Chondrocyte (in vitro differentiated cells): ENCODE measurements around the gene IL1RL2. TPM values are rescaled to one million over a fixed set of nuclear protein-coding genes. Genes with fewer than 3 reads are reported as not detected.

Experiments used
- DNase-seq: peaks from one replicate; pipeline ENCODE4 v3.0.0; 2021; ENCODE audit warnings: mixed read lengths, low spot score
- H3K27ac Mint-ChIP-seq: one replicate; pipeline ENCODE4 v1.8.0; 2021; ENCODE audit warnings: mild to moderate bottlenecking, moderate library complexity, mixed read lengths; ENCODE audit not compliant: unreplicated experiment
- H3K27me3 Mint-ChIP-seq: 2 replicates; pipeline ENCODE4 v1.8.0; 2021; ENCODE audit warnings: low read depth, mixed read lengths
- H3K36me3 Mint-ChIP-seq: 2 replicates; pipeline ENCODE4 v1.8.0; 2021; ENCODE audit warnings: low read depth, mixed read lengths
- H3K4me1 Mint-ChIP-seq: 2 replicates; pipeline ENCODE4 v1.8.0; 2021; ENCODE audit warnings: low read depth, mild to moderate bottlenecking, mixed read lengths
- H3K4me3 Mint-ChIP-seq: one replicate; pipeline ENCODE4 v1.8.0; 2021; ENCODE audit warnings: mild to moderate bottlenecking, moderate library complexity, mixed read lengths; ENCODE audit not compliant: unreplicated experiment
- H3K9me3 Mint-ChIP-seq: 2 replicates; pipeline ENCODE4 v1.8.0; 2021; ENCODE audit warnings: low read depth, mixed read lengths
- CTCF ChIP-seq: fragments of 200-600 bp; sonication (generic); IDR thresholded peaks from 2 replicates; pipeline ENCODE4 v1.5.0; 2021; ENCODE audit warnings: antibody characterized with exemption, mild to moderate bottlenecking, moderate library complexity
- total RNA-seq: library from RNA; stranded (reverse); gene quantifications from 3 replicates; pipeline ENCODE4 v1.2.1, GENCODE V29; 2021

IL1RL2 gene
- total RNA-seq, 1 donor from 2014 or later: 0.07 TPM

DNA sequence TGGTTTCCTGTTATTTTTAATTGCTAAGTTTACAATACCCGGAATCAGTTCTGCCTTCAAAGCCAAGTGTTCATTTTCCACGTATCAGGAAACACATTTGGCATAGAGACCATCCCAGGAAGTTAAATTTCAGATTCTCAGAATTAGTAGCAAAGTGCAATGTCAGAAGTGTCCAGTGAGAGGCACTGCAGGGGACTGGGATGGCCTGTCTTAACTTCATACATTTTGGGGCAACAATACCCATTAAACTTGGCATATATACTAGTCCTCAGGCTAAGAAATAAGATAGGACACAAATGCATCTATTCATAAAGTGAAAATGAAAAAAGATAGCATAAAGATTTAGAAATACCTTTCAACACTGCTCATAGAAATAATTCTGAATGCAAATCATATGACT, 1.5 kb upstream of the IL1RL2 start:
- H3K27me3 Mint-ChIP-seq: peaks cover 3% of the 10 kb centered on the region
- H3K36me3 Mint-ChIP-seq: no peaks in the 10 kb centered on the region
- no peak overlapping the region for H3K4me3 Mint-ChIP-seq
- peaks cover 13% of the 10 kb centered on the region for H3K4me1 Mint-ChIP-seq
- DNase-seq: no peak
- H3K9me3 Mint-ChIP-seq: no peaks in the 10 kb centered on the region
- H3K27ac Mint-ChIP-seq: no peak overlapping the region
- peak; percentile 73 for TF ChIP-seq CTCF

- Mint-ChIP-seq H3K9me3 (no peaks in the 10 kb centered on the region), H3K36me3 (no peaks in the 10 kb centered on the region), H3K27ac (no peak overlapping the region), H3K4me3 (peak overlapping the region; percentile 78), H3K4me1 (peaks cover 8% of the 10 kb centered on the region), H3K27me3 (peaks cover 3% of the 10 kb centered on the region)
- TF ChIP-seq CTCF: peak; percentile 58
- DNase-seq: no peak
These were observed 800 bp downstream of the IL1RL2 start for GRCh38 chr2:102187496-102188150.

- H3K4me3 Mint-ChIP-seq: no peak overlapping the region
- peaks cover 5% of the 10 kb centered on the region for H3K4me1 Mint-ChIP-seq
- no peaks in the 10 kb centered on the region for H3K36me3 Mint-ChIP-seq
- TF ChIP-seq CTCF: no peak
- no peak for DNase-seq
- H3K9me3 Mint-ChIP-seq: no peaks in the 10 kb centered on the region
- H3K27me3 Mint-ChIP-seq: peaks cover 3% of the 10 kb centered on the region
- H3K27ac Mint-ChIP-seq: no peak overlapping the region
These were observed 3.7 kb downstream of the IL1RL2 start for GRCh38 chr2:102190430-102191107.

GRCh38 chr2:102191501-102191900, 4.7 kb downstream of the IL1RL2 start:
- no peaks in the 10 kb centered on the region for H3K36me3 Mint-ChIP-seq
- no peak overlapping the region for H3K4me3 Mint-ChIP-seq
- peaks cover 3% of the 10 kb centered on the region for H3K27me3 Mint-ChIP-seq
- TF ChIP-seq CTCF: no peak
- no peak for DNase-seq
- H3K4me1 Mint-ChIP-seq: peaks cover 5% of the 10 kb centered on the region
- no peak overlapping the region for H3K27ac Mint-ChIP-seq
- no peaks in the 10 kb centered on the region for H3K9me3 Mint-ChIP-seq

DNA sequence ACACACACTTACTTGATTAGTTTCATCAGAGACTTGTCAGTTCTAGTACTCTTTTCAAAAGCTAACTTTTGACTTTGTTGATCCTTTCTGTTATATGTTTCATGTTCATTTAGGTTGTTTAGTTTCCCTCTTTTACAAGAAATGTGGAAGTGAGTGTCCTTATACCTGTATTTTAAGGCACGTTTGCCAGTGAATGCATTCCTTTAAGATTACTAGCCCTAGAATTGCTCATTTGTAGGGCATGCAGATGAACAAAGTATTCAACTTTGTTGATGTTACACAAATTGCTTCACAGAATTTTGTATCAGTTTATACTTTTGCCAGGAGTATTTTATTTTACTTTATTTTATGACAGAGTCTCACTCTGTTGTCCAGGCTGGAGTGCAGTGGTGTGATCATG, 6.3 kb downstream of the IL1RL2 start:
- Mint-ChIP-seq H3K27me3 (peaks cover 2% of the 10 kb centered on the region), H3K27ac (no peak overlapping the region), H3K36me3 (peaks cover 3% of the 10 kb centered on the region), H3K9me3 (no peaks in the 10 kb centered on the region), H3K4me1 (peaks cover under 1% of the 10 kb centered on the region), H3K4me3 (no peak overlapping the region)
- DNase-seq: no peak
- no peak for TF ChIP-seq CTCF
